ENCODE data around the gene DOCK1. TPM values are rescaled to one million over a fixed set of nuclear protein-coding genes. Genes with fewer than 3 reads are reported as not detected.

Gene DOCK1
- total and polyA plus RNA-seq, 7 experiments from 2014 or later, result 0.11 to 1.2 (median 0.34) TPM; not detected in 2

GRCh38 chr10:126997801-126998590, 92.8 kb downstream of the DOCK1 start:
- no peak overlapping the region for H3K27ac ChIP-seq (ENCODE audit: low read depth, low read length)
- H3K27me3 Mint-ChIP-seq, result no peaks in the 10 kb centered on the region
- no peaks in the 10 kb centered on the region for H3K4me1 ChIP-seq (ENCODE audit: control insufficient read depth in 2 of 2, insufficient read depth in 2 of 2, low read length in 2 of 2)
- H3K4me1 Mint-ChIP-seq, result no peaks in the 10 kb centered on the region
- DNase-seq (no peak), ATAC-seq (peak; percentile 20)
- intact Hi-C loops (cut with micrococcal nuclease), result no loop called here
- H3K27me3 ChIP-seq (ENCODE audit: control insufficient read depth in 2 of 2, insufficient read depth in 2 of 2, low read length in 2 of 2), result no peaks in the 10 kb centered on the region
- no peaks in the 10 kb centered on the region for H3K36me3 Mint-ChIP-seq
- H3K4me3 Mint-ChIP-seq, result no peak overlapping the region
- H3K4me3 ChIP-seq (ENCODE audit: low read length), result no peak overlapping the region
- CTCF ChIA-PET, result no interaction called here
- H3K9me3 Mint-ChIP-seq, result peaks cover 0 to 21% (median 5%) of the 10 kb centered on the region in 11 donors
- no peaks in the 10 kb centered on the region for H3K36me3 ChIP-seq (ENCODE audit: control insufficient read depth in 2 of 3, insufficient read depth in 3 of 3, low read length in 3 of 3)
- no peak overlapping the region for H3K27ac Mint-ChIP-seq
- POLR2A ChIA-PET, result no interaction called here
- H3K9me3 ChIP-seq (ENCODE audit: control insufficient read depth in 2 of 3, low read length in 3 of 3), result no peaks in the 10 kb centered on the region

- H3K27me3 Mint-ChIP-seq, result no peaks in the 10 kb centered on the region
- DNase-seq (no peak), ATAC-seq (no peak)
- no peak overlapping the region for H3K4me3 Mint-ChIP-seq
- no peaks in the 10 kb centered on the region for H3K4me1 ChIP-seq (ENCODE audit: control insufficient read depth in 2 of 2, insufficient read depth in 2 of 2, low read length in 2 of 2)
- no peaks in the 10 kb centered on the region for H3K9me3 ChIP-seq (ENCODE audit: control insufficient read depth in 2 of 3, low read length in 3 of 3)
- CTCF ChIA-PET, result no interaction called here
- no peak overlapping the region for H3K4me3 ChIP-seq (ENCODE audit: low read length)
- POLR2A ChIA-PET, result no interaction called here
- no peaks in the 10 kb centered on the region for H3K36me3 ChIP-seq (ENCODE audit: control insufficient read depth in 2 of 3, insufficient read depth in 3 of 3, low read length in 3 of 3)
- no peaks in the 10 kb centered on the region for H3K27me3 ChIP-seq (ENCODE audit: control insufficient read depth in 2 of 2, insufficient read depth in 2 of 2, low read length in 2 of 2)
- H3K36me3 Mint-ChIP-seq, result no peaks in the 10 kb centered on the region
- intact Hi-C loops (cut with micrococcal nuclease), result no loop called here
- H3K9me3 Mint-ChIP-seq, result peaks cover 0 to 18% (median 6%) of the 10 kb centered on the region in 11 donors
- no peak overlapping the region for H3K27ac Mint-ChIP-seq
- no peak overlapping the region for H3K27ac ChIP-seq (ENCODE audit: low read depth, low read length)
- no peaks in the 10 kb centered on the region for H3K4me1 Mint-ChIP-seq
These were observed 95.4 kb downstream of the DOCK1 start for GRCh38 chr10:127000598-127000997.

- Histone ChIP-seq H3K27ac (ENCODE audit: low read depth, low read length) (no peak overlapping the region), H3K27me3 (ENCODE audit: control insufficient read depth in 2 of 2, insufficient read depth in 2 of 2, low read length in 2 of 2) (no peaks in the 10 kb centered on the region), H3K9me3 (ENCODE audit: control insufficient read depth in 2 of 3, low read length in 3 of 3) (no peaks in the 10 kb centered on the region), H3K36me3 (ENCODE audit: control insufficient read depth in 2 of 3, insufficient read depth in 3 of 3, low read length in 3 of 3) (no peaks in the 10 kb centered on the region), H3K4me3 (ENCODE audit: low read length) (no peak overlapping the region), H3K4me1 (ENCODE audit: control insufficient read depth in 2 of 2, insufficient read depth in 2 of 2, low read length in 2 of 2) (no peaks in the 10 kb centered on the region)
- Mint-ChIP-seq H3K36me3 (no peaks in the 10 kb centered on the region), H3K27ac (no peak overlapping the region), H3K4me3 (no peak overlapping the region), H3K9me3 (peaks cover 0 to 14% (median 4%) of the 10 kb centered on the region in 11 donors), H3K27me3 (peaks cover 0 to 14% (median 0%) of the 10 kb centered on the region in 5 donors), H3K4me1 (no peaks in the 10 kb centered on the region)
- ATAC-seq (no peak), DNase-seq (no peak)
- ChIA-PET CTCF (no interaction called here), POLR2A (no interaction called here)
- intact Hi-C loops (cut with micrococcal nuclease), result no loop called here
These were observed 97.9 kb downstream of the DOCK1 start for GRCh38 chr10:127003032-127003685.

- no peak for DNase-seq
- no peak overlapping the region for H3K4me3 Mint-ChIP-seq
- no peaks in the 10 kb centered on the region for H3K4me1 Mint-ChIP-seq
- intact Hi-C loops (cut with micrococcal nuclease), result no loop called here
- Histone ChIP-seq H3K36me3 (ENCODE audit: control insufficient read depth in 2 of 3, insufficient read depth in 3 of 3, low read length in 3 of 3) (no peaks in the 10 kb centered on the region), H3K4me3 (ENCODE audit: low read length) (no peak overlapping the region), H3K27me3 (ENCODE audit: control insufficient read depth in 2 of 2, insufficient read depth in 2 of 2, low read length in 2 of 2) (no peaks in the 10 kb centered on the region), H3K4me1 (ENCODE audit: control insufficient read depth in 2 of 2, insufficient read depth in 2 of 2, low read length in 2 of 2) (no peaks in the 10 kb centered on the region), H3K9me3 (ENCODE audit: control insufficient read depth in 2 of 3, low read length in 3 of 3) (no peaks in the 10 kb centered on the region), H3K27ac (ENCODE audit: low read depth, low read length) (no peak overlapping the region)
- POLR2A ChIA-PET, result no interaction called here
- no peak overlapping the region for H3K27ac Mint-ChIP-seq
- no peak for ATAC-seq
- CTCF ChIA-PET, result no interaction called here
- H3K27me3 Mint-ChIP-seq, result peaks cover 0 to 28% (median 2%) of the 10 kb centered on the region in 5 donors
- H3K9me3 Mint-ChIP-seq, result peaks cover 0 to 4% (median 2%) of the 10 kb centered on the region in 11 donors
- no peaks in the 10 kb centered on the region for H3K36me3 Mint-ChIP-seq
These were observed 101.2 kb downstream of the DOCK1 start for GRCh38 chr10:127006453-127006852.

GRCh38 chr10:127009366-127009765, 104.1 kb downstream of the DOCK1 start:
- POLR2A ChIA-PET, result no interaction called here

GRCh38 chr10:127011174-127011573, 105.9 kb downstream of the DOCK1 start:
- DNase-seq, result no peak
- intact Hi-C loops (cut with micrococcal nuclease), result no loop called here
- no peaks in the 10 kb centered on the region for H3K9me3 ChIP-seq (ENCODE audit: control insufficient read depth in 2 of 3, low read length in 3 of 3)
- Mint-ChIP-seq H3K27me3 (peaks cover 0 to 37% (median 8%) of the 10 kb centered on the region in 5 donors), H3K36me3 (no peaks in the 10 kb centered on the region), H3K9me3 (peaks cover 0 to 2% (median 0%) of the 10 kb centered on the region in 11 donors), H3K27ac (no peak overlapping the region), H3K4me1 (no peaks in the 10 kb centered on the region), H3K4me3 (no peak overlapping the region)
- ChIA-PET POLR2A (no interaction called here), CTCF (no interaction called here)
- no peak overlapping the region for H3K4me3 ChIP-seq (ENCODE audit: low read length)
- no peak for ATAC-seq
- no peaks in the 10 kb centered on the region for H3K4me1 ChIP-seq (ENCODE audit: control insufficient read depth in 2 of 2, insufficient read depth in 2 of 2, low read length in 2 of 2)
- no peaks in the 10 kb centered on the region for H3K27me3 ChIP-seq (ENCODE audit: control insufficient read depth in 2 of 2, insufficient read depth in 2 of 2, low read length in 2 of 2)
- no peak overlapping the region for H3K27ac ChIP-seq (ENCODE audit: low read depth, low read length)
- no peaks in the 10 kb centered on the region for H3K36me3 ChIP-seq (ENCODE audit: control insufficient read depth in 2 of 3, insufficient read depth in 3 of 3, low read length in 3 of 3)

More at GRCh38 chr10:127009366-127009765, 104.1 kb downstream of the DOCK1 start:
- no peak overlapping the region for H3K4me3 ChIP-seq (ENCODE audit: low read length)
- H3K9me3 ChIP-seq (ENCODE audit: control insufficient read depth in 2 of 3, low read length in 3 of 3), result no peaks in the 10 kb centered on the region
- Mint-ChIP-seq H3K4me1 (no peaks in the 10 kb centered on the region), H3K27ac (no peak overlapping the region), H3K36me3 (no peaks in the 10 kb centered on the region), H3K27me3 (peaks cover 0 to 40% (median 8%) of the 10 kb centered on the region in 5 donors), H3K9me3 (peaks cover 0 to 2% (median 0%) of the 10 kb centered on the region in 11 donors), H3K4me3 (no peak overlapping the region)
- H3K27ac ChIP-seq (ENCODE audit: low read depth, low read length), result no peak overlapping the region
- no peaks in the 10 kb centered on the region for H3K36me3 ChIP-seq (ENCODE audit: control insufficient read depth in 2 of 3, insufficient read depth in 3 of 3, low read length in 3 of 3)
- CTCF ChIA-PET, result no interaction called here
- intact Hi-C loops (cut with micrococcal nuclease), result no loop called here
- H3K27me3 ChIP-seq (ENCODE audit: control insufficient read depth in 2 of 2, insufficient read depth in 2 of 2, low read length in 2 of 2), result no peaks in the 10 kb centered on the region
- ATAC-seq (no peak), DNase-seq (no peak)
- H3K4me1 ChIP-seq (ENCODE audit: control insufficient read depth in 2 of 2, insufficient read depth in 2 of 2, low read length in 2 of 2), result no peaks in the 10 kb centered on the region
